Measurements from ENCODE around the gene SEMA7A.

Gene SEMA7A

GRCh38 chr15:74430510-74430951 lies 3.2 kb downstream of the SEMA7A start:
- DNase-seq (ENCODE audit: low read depth in 2 of 2): no peak

- no peak for DNase-seq (ENCODE audit: low read depth in 2 of 2)
Measured at GRCh38 chr15:74429781-74430400, 3.9 kb downstream of the SEMA7A start.

GRCh38 chr15:74428970-74429780 lies 4.6 kb downstream of the SEMA7A start:
- DNase-seq (ENCODE audit: low read depth in 2 of 2): no peak

- no peak for DNase-seq (ENCODE audit: low read depth in 2 of 2)
Measured at GRCh38 chr15:74428442-74428787, 5.3 kb downstream of the SEMA7A start.

GRCh38 chr15:74427607-74428441 lies 5.9 kb downstream of the SEMA7A start:
- no peak for DNase-seq (ENCODE audit: low read depth in 2 of 2)

- no peak for DNase-seq (ENCODE audit: low read depth in 2 of 2)
Measured at GRCh38 chr15:74426404-74427281, 7.1 kb downstream of the SEMA7A start.

GRCh38 chr15:74425630-74426029 lies 8.1 kb downstream of the SEMA7A start:
- DNase-seq (ENCODE audit: low read depth in 2 of 2): no peak

- DNase-seq (ENCODE audit: low read depth in 2 of 2): no peak
Measured at GRCh38 chr15:74424901-74425528, 8.7 kb downstream of the SEMA7A start.

- no peak for DNase-seq (ENCODE audit: low read depth in 2 of 2)
Measured at GRCh38 chr15:74423431-74424257, 10.1 kb downstream of the SEMA7A start.

GRCh38 chr15:74422652-74423430 lies 10.9 kb downstream of the SEMA7A start:
- no peak for DNase-seq (ENCODE audit: low read depth in 2 of 2)

GRCh38 chr15:74422265-74422651 lies 11.5 kb downstream of the SEMA7A start:
- DNase-seq (ENCODE audit: low read depth in 2 of 2): no peak

GRCh38 chr15:74421302-74422245 lies 12.2 kb downstream of the SEMA7A start:
- no peak for DNase-seq (ENCODE audit: low read depth in 2 of 2)

- DNase-seq (ENCODE audit: low read depth in 2 of 2): no peak
Measured at GRCh38 chr15:74420193-74420905, 13.4 kb downstream of the SEMA7A start.

- DNase-seq (ENCODE audit: low read depth in 2 of 2): no peak
Measured at GRCh38 chr15:74419432-74419831, 14.3 kb downstream of the SEMA7A start.

- no peak for DNase-seq (ENCODE audit: low read depth in 2 of 2)
Measured at GRCh38 chr15:74418575-74419338, 15.0 kb downstream of the SEMA7A start.

GRCh38 chr15:74417670-74418069 lies 16.1 kb downstream of the SEMA7A start:
- DNase-seq (ENCODE audit: low read depth in 2 of 2): no peak

- DNase-seq (ENCODE audit: low read depth in 2 of 2): no peak
Measured at GRCh38 chr15:74417225-74417624, 16.5 kb downstream of the SEMA7A start.
